ENCODE results near the gene CABP7. TPM values are rescaled to one million over a fixed set of nuclear protein-coding genes. Genes with fewer than 3 reads are reported as not detected.

Gene CABP7
- total and polyA plus RNA-seq, 4 donors = 0.08 TPM; not detected in 3

- Histone ChIP-seq H3K9ac (ENCODE audit: low read depth in 1 of 2, low read length in 2 of 2) (no peak overlapping the region), H3K4me1 (ENCODE audit: control insufficient read depth in 4 of 4, insufficient read depth in 4 of 4, low read length in 3 of 4) (peaks cover 0 to 2% (median under 1%) of the 10 kb centered on the region in 4 donors), H3K9me3 (ENCODE audit: control insufficient read depth in 4 of 4, low read length in 3 of 4) (no peaks in the 10 kb centered on the region), H3K27ac (ENCODE audit: low read depth in 1 of 2, low read length in 2 of 2) (no peak overlapping the region), H3K4me3 (ENCODE audit: low read depth in 1 of 3, low read length in 3 of 3) (no peak overlapping the region), H3K27me3 (ENCODE audit: control insufficient read depth in 4 of 4, insufficient read depth in 4 of 4, low read length in 3 of 4) (no peaks in the 10 kb centered on the region), H3K36me3 (ENCODE audit: control insufficient read depth in 4 of 4, insufficient read depth in 3 of 4, low read depth in 1 of 4, low read length in 3 of 4) (no peaks in the 10 kb centered on the region)
- 89% methylated on average over 7 of the region's 7 CpGs for WGBS
- DNase-seq (ENCODE audit: low spot score) = no peak
- TF ChIP-seq CTCF (IDR thresholded peaks at IDR 0.05; ENCODE audit: low read depth, low read length, missing input control) = no peak
- TF ChIP-seq EGR1 (IDR thresholded peaks at IDR 0.05; ENCODE audit: low read depth in 2 of 2) = no peak
- TF ChIP-seq FOXA2 (IDR thresholded peaks at IDR 0.05) = no peak
- TF ChIP-seq RAD21 (IDR thresholded peaks at IDR 0.05) = no peak
- TF ChIP-seq SP1 (IDR thresholded peaks at IDR 0.05) = no peak
- TF ChIP-seq NR2F2 (IDR thresholded peaks at IDR 0.05) = no peak
- TF ChIP-seq TAF1 (conservative IDR thresholded peaks at IDR 0.05) = no peak
- TF ChIP-seq MAX (IDR thresholded peaks at IDR 0.05) = no peak
- no peak for TF ChIP-seq HNF4A (conservative IDR thresholded peaks at IDR 0.05)
- no peak for TF ChIP-seq ZBTB33 (IDR thresholded peaks at IDR 0.05)
- no peak for TF ChIP-seq ATF3 (IDR thresholded peaks at IDR 0.05)
- no peak for TF ChIP-seq YY1 (IDR thresholded peaks at IDR 0.05)
- no peak for TF ChIP-seq FOXA1 (IDR thresholded peaks at IDR 0.05)
- TF ChIP-seq GABPA (IDR thresholded peaks at IDR 0.05 in 1 of 2, conservative IDR thresholded peaks at IDR 0.05 in 1 of 2) = no peak
- TF ChIP-seq RXRA (IDR thresholded peaks at IDR 0.05) = no peak
- TF ChIP-seq REST (IDR thresholded peaks at IDR 0.05) = no peak
- TF ChIP-seq JUND (IDR thresholded peaks at IDR 0.05) = no peak
- no peak for TF ChIP-seq HNF4G (IDR thresholded peaks at IDR 0.05)
These were observed 36.5 kb downstream of the CABP7 start for GRCh38 chr22:29756341-29756740.
